K562 (cell line): ENCODE data around the gene G6PD. TPM values are rescaled to one million over a fixed set of nuclear protein-coding genes. Genes with fewer than 3 reads are reported as not detected.

Experiments
- ARID2 ChIP-seq: fragments of 450-650 bp; IDR thresholded peaks from 2 replicates; pipeline ENCODE4 v1.6.1; 2017; ENCODE audit warnings: antibody characterized with exemption, mild to moderate bottlenecking
- BRD4 ChIP-seq: fragments of 200-600 bp; sonication (generic); IDR thresholded peaks from 2 replicates; pipeline ENCODE4 v1.6.1; 2017; ENCODE audit warnings: inconsistent platforms
- KLF6 ChIP-seq: fragments of 250-450 bp; sonication (Bioruptor Pico); IDR thresholded peaks from 2 replicates; pipeline ENCODE4 v1.4.0; 2020; ENCODE audit warnings: mild to moderate bottlenecking, moderate library complexity, borderline replicate concordance
- NCOA1 ChIP-seq: fragments of 450-650 bp; IDR thresholded peaks from 2 replicates; pipeline ENCODE4 v1.6.1; 2016; ENCODE audit warnings: low read depth
- NFYB ChIP-seq: IDR thresholded peaks from 2 replicates; pipeline ENCODE4 v1.6.1; 2011; ENCODE audit warnings: mild to moderate bottlenecking, moderate library complexity; ENCODE audit not compliant: insufficient read length; ENCODE audit errors: extremely low read depth
- POLR2AphosphoS2 ChIP-seq: IDR thresholded peaks from 2 replicates; pipeline ENCODE4 v1.6.1; 2012; ENCODE audit warnings: low read length, improper control_type of control experiment
- POLR2G ChIP-seq: fragments of 200-400 bp; formaldehyde crosslinking; IDR thresholded peaks from 2 replicates; pipeline ENCODE4 v1.6.1; 2017; ENCODE audit warnings: low read depth, mild to moderate bottlenecking, antibody characterized with exemption, low read length, moderate library complexity
- RHOXF2B ChIP-seq: fragments of 250-450 bp; sonication (Bioruptor Pico); conservative IDR thresholded peaks from 2 replicates; pipeline ENCODE4 v1.5.1; 2021
- SP2 ChIP-seq: IDR thresholded peaks from 2 replicates; pipeline ENCODE4 v1.6.1; 2011; ENCODE audit warnings: mild to moderate bottlenecking, low read depth, low read length, moderate library complexity; ENCODE audit not compliant: poor library complexity, severe bottlenecking; ENCODE audit errors: extremely low read depth
- SRSF1 ChIP-seq: fragments of 200-400 bp; formaldehyde crosslinking; IDR thresholded peaks from 2 replicates; pipeline ENCODE4 v1.6.1; 2017; ENCODE audit warnings: mild to moderate bottlenecking, low read depth, low read length, moderate library complexity
- SRSF7 ChIP-seq: fragments of 200-400 bp; formaldehyde crosslinking; optimal IDR thresholded peaks from 2 replicates; pipeline ENCODE3; 2017; ENCODE audit warnings: mild to moderate bottlenecking, low read depth, low read length
- STAG1 ChIP-seq: sonication (generic); formaldehyde crosslinking; IDR thresholded peaks from 2 replicates; pipeline ENCODE4 v1.5.0; 2020; ENCODE audit warnings: missing genetic modification reagents, borderline replicate concordance
- TAF9B ChIP-seq: fragments of 450-650 bp; IDR thresholded peaks from 2 replicates; pipeline ENCODE4 v1.6.1; 2018; ENCODE audit warnings: mild to moderate bottlenecking; ENCODE audit not compliant: partially characterized antibody
- TSC22D4 ChIP-seq: fragments of 450-650 bp; IDR thresholded peaks from 2 replicates; pipeline ENCODE4 v1.6.1; 2016; ENCODE audit warnings: missing genetic modification characterization, missing biosample characterization, control low read depth
- ZNF140 ChIP-seq: fragments of 250-450 bp; sonication (Bioruptor Pico); IDR thresholded peaks from 2 replicates; pipeline ENCODE4 v1.8.0; 2021; ENCODE audit warnings: moderate library complexity, mild to moderate bottlenecking, inconsistent platforms
- ZNF695 ChIP-seq: fragments of 450-650 bp; formaldehyde crosslinking; IDR thresholded peaks from 2 replicates; pipeline ENCODE4 v1.4.0; 2020; ENCODE audit warnings: mild to moderate bottlenecking, moderate library complexity
- ZNF717 ChIP-seq: fragments of 250-450 bp; sonication (Bioruptor Pico); IDR thresholded peaks from 2 replicates; pipeline ENCODE4 v1.5.0; 2021
- polyA plus RNA-seq, 8 experiments: library from polyadenylated mRNA; depleted of rRNA in 4 of 8; stranded (reverse) in 5 of 8; unstranded in 3 of 8; fragments of >200 nt; fragmentation: Nextera tagmentation in 2 of 8; fragmentation: Illumina TruSeq in 1 of 8; extraction: Ambion mirVana in 2 of 8; extraction: Trizol in 1 of 8; gene quantifications; 2 replicates each; pipeline versions ENCODE4 v1.2.1 to v1.2.3, GENCODE V29; 2011 to 2014; ENCODE audit warnings: inconsistent platforms in 1 of 8, missing spikeins in 1 of 8
- total RNA-seq, 7 experiments: library from RNA; depleted of rRNA in 6 of 7; stranded (reverse); fragments of >200 nt in 6 of 7; fragmentation: Illumina TruSeq in 2 of 7; extraction: Trizol in 2 of 7; gene quantifications; 2 replicates each; pipeline versions ENCODE4 v1.2.1 to v1.2.3, GENCODE V29; 2011 to 2021; ENCODE audit warnings: low replicate concordance in 1 of 7
- TF ChIP-seq, protein P1 (sequence below): sonication (generic); formaldehyde crosslinking; IDR thresholded peaks from 2 replicates; pipeline ENCODE4 v1.4.0; 2020; ENCODE audit warnings: mild to moderate bottlenecking, missing genetic modification reagents
- TF ChIP-seq, protein P2 (sequence below): fragments of 250-450 bp; sonication (Bioruptor Pico); IDR thresholded peaks from 2 replicates; pipeline ENCODE4 v1.4.0; 2020; ENCODE audit warnings: mild to moderate bottlenecking
- TF ChIP-seq, protein P3 (sequence below): sonication (generic); formaldehyde crosslinking; IDR thresholded peaks from 2 replicates; pipeline ENCODE4 v1.5.0; 2020; ENCODE audit warnings: missing genetic modification reagents
- TF ChIP-seq, protein P4 (sequence below): fragments of 250-450 bp; sonication (Bioruptor Pico); IDR thresholded peaks from 2 replicates; pipeline ENCODE4 v1.4.0; 2020; ENCODE audit warnings: mild to moderate bottlenecking, moderate library complexity

The G6PD gene
- total and polyA plus RNA-seq, 9 of the 15 experiments (the other 6 are each of a cell fraction or from before 2014, with no cell fraction given) = 2.9 to 222 (median 66.4) TPM

DNA sequence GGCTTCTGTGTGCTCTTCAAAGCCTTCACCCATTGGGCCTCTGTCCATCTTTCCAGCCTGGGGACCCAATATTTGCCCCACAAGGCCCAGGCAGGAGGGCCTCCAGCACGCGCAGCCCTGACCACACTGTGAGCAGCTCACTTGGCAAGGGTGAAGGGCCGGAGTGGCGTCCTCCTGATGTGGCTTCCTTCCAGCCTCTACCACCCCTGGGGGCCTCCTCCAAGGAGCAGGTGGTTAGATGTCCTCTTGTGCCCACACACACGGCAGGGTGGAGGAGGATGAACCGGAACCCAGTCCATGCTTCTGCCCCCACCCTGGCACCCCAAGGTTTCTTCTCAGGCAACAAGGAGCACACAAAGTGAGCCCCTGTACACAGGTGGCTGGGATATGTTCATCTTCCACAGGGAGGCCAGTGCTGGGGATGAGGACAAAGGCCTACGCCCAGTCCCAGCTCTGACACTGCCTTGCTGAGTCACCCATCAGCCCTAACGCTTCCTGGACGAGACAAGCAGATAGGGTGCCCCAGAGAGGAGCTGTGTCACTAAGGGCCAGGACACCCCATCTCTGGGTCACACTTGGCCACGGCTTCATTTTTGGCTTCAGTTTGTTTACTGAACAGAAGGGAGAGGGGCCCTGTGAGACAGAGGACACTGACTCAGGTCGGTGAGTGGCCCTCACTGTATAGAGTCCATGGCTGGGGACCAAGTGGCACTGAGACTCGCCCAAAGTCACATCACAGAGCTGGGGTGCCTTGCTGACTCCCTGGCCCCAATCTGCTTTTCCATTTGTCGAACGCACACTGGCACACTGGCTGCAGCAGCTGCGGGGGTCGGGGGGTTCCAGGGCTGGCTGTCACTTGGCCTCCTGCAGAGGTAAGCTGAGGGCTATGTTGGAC, 62.1 kb downstream of the G6PD start (continued):
- TF ChIP-seq, protein P1, sequence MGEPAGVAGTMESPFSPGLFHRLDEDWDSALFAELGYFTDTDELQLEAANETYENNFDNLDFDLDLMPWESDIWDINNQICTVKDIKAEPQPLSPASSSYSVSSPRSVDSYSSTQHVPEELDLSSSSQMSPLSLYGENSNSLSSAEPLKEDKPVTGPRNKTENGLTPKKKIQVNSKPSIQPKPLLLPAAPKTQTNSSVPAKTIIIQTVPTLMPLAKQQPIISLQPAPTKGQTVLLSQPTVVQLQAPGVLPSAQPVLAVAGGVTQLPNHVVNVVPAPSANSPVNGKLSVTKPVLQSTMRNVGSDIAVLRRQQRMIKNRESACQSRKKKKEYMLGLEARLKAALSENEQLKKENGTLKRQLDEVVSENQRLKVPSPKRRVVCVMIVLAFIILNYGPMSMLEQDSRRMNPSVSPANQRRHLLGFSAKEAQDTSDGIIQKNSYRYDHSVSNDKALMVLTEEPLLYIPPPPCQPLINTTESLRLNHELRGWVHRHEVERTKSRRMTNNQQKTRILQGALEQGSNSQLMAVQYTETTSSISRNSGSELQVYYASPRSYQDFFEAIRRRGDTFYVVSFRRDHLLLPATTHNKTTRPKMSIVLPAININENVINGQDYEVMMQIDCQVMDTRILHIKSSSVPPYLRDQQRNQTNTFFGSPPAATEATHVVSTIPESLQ (CRISPR knock-in tag) = no peak
- peak; percentile 32 for TF ChIP-seq TAF9B
- no peak; the same call in 1 of the 2 replicates for TF ChIP-seq KLF6 (CRISPR knock-in tag)
- peak; percentile 33; the same call in 1 of the 2 replicates for TF ChIP-seq NCOA1
- TF ChIP-seq, protein P2, sequence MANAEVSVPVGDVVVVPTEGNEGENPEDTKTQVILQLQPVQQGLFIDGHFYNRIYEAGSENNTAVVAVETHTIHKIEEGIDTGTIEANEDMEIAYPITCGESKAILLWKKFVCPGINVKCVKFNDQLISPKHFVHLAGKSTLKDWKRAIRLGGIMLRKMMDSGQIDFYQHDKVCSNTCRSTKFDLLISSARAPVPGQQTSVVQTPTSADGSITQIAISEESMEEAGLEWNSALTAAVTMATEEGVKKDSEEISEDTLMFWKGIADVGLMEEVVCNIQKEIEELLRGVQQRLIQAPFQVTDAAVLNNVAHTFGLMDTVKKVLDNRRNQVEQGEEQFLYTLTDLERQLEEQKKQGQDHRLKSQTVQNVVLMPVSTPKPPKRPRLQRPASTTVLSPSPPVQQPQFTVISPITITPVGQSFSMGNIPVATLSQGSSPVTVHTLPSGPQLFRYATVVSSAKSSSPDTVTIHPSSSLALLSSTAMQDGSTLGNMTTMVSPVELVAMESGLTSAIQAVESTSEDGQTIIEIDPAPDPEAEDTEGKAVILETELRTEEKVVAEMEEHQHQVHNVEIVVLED (CRISPR knock-in tag) = no peak
- TF ChIP-seq ZNF695 = no peak
- no peak for TF ChIP-seq SP2
- no peak for TF ChIP-seq ARID2
- no peak for TF ChIP-seq POLR2AphosphoS2
- no peak for TF ChIP-seq RHOXF2B (CRISPR knock-in tag)
- TF ChIP-seq, protein P3, sequence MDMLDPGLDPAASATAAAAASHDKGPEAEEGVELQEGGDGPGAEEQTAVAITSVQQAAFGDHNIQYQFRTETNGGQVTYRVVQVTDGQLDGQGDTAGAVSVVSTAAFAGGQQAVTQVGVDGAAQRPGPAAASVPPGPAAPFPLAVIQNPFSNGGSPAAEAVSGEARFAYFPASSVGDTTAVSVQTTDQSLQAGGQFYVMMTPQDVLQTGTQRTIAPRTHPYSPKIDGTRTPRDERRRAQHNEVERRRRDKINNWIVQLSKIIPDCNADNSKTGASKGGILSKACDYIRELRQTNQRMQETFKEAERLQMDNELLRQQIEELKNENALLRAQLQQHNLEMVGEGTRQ (CRISPR knock-in tag) = no peak
- no peak for TF ChIP-seq SRSF7
- TF ChIP-seq POLR2G = peak; percentile 36
- TF ChIP-seq ZNF140 (CRISPR knock-in tag) = no peak
- TF ChIP-seq NFYB = no peak
- TF ChIP-seq TSC22D4 (tag) = no peak
- TF ChIP-seq SRSF1 = no peak
- TF ChIP-seq, protein P4, sequence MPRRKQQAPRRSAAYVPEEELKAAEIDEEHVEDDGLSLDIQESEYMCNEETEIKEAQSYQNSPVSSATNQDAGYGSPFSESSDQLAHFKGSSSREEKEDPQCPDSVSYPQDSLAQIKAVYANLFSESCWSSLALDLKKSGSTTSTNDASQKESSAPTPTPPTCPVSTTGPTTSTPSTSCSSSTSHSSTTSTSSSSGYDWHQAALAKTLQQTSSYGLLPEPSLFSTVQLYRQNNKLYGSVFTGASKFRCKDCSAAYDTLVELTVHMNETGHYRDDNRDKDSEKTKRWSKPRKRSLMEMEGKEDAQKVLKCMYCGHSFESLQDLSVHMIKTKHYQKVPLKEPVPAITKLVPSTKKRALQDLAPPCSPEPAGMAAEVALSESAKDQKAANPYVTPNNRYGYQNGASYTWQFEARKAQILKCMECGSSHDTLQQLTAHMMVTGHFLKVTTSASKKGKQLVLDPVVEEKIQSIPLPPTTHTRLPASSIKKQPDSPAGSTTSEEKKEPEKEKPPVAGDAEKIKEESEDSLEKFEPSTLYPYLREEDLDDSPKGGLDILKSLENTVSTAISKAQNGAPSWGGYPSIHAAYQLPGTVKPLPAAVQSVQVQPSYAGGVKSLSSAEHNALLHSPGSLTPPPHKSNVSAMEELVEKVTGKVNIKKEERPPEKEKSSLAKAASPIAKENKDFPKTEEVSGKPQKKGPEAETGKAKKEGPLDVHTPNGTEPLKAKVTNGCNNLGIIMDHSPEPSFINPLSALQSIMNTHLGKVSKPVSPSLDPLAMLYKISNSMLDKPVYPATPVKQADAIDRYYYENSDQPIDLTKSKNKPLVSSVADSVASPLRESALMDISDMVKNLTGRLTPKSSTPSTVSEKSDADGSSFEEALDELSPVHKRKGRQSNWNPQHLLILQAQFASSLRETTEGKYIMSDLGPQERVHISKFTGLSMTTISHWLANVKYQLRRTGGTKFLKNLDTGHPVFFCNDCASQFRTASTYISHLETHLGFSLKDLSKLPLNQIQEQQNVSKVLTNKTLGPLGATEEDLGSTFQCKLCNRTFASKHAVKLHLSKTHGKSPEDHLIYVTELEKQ = no peak
- no peak for TF ChIP-seq ZNF717 (CRISPR knock-in tag)
- TF ChIP-seq BRD4 = no peak
- TF ChIP-seq STAG1 = no peak
